Measurements from ENCODE around the gene OVAAL.

- no peak for TF ChIP-seq CBX3 (IDR thresholded peaks at IDR 0.05; ENCODE audit: borderline replicate concordance, low read depth)
- TF ChIP-seq, protein P1, sequence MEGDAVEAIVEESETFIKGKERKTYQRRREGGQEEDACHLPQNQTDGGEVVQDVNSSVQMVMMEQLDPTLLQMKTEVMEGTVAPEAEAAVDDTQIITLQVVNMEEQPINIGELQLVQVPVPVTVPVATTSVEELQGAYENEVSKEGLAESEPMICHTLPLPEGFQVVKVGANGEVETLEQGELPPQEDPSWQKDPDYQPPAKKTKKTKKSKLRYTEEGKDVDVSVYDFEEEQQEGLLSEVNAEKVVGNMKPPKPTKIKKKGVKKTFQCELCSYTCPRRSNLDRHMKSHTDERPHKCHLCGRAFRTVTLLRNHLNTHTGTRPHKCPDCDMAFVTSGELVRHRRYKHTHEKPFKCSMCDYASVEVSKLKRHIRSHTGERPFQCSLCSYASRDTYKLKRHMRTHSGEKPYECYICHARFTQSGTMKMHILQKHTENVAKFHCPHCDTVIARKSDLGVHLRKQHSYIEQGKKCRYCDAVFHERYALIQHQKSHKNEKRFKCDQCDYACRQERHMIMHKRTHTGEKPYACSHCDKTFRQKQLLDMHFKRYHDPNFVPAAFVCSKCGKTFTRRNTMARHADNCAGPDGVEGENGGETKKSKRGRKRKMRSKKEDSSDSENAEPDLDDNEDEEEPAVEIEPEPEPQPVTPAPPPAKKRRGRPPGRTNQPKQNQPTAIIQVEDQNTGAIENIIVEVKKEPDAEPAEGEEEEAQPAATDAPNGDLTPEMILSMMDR (IDR thresholded peaks at IDR 0.05 in 2 of 3, conservative IDR thresholded peaks at IDR 0.05 in 1 of 3; ENCODE audit: control insufficient read depth in 2 of 3, extremely low read depth in 1 of 3, insufficient read depth in 1 of 3, low read depth in 3 of 3, low read length in 3 of 3) = no peak
These were observed 3.4 kb upstream of the OVAAL start for GRCh38 chr1:180555411-180555810.
